NB4 (cell line): ENCODE results near the gene DTNB.
"Not testable (repeated sequence)": the region's sequence is repeated elsewhere in the genome, so short reads cannot be mapped to it uniquely, and the experiment has no call there.

Source experiments
- DNase-seq: peaks from one replicate; pipeline ENCODE4 v3.0.0; 2010; ENCODE audit warnings: low read depth
- H3K4me3 ChIP-seq: one replicate; pipeline ENCODE4 v1.5.1; 2011; ENCODE audit warnings: mild to moderate bottlenecking, low read depth, low read length, moderate library complexity
- MYC ChIP-seq: IDR thresholded peaks from 2 replicates; pipeline ENCODE4 v1.6.1; 2011; ENCODE audit warnings: low read depth, low read length
- POLR2A ChIP-seq: IDR thresholded peaks from 2 replicates; pipeline ENCODE4 v1.6.1; 2011; ENCODE audit warnings: mild to moderate bottlenecking; ENCODE audit not compliant: insufficient read length; ENCODE audit errors: extremely low read depth
- TF ChIP-seq, protein P1 (sequence below): IDR thresholded peaks from 2 replicates; pipeline ENCODE4 v1.6.1; 2011; ENCODE audit warnings: low read depth, low read length
- TF ChIP-seq, protein P2 (sequence below): IDR thresholded peaks from one replicate; pipeline ENCODE4 v1.5.1; 2012; ENCODE audit warnings: low read depth, low read length

The DTNB gene

DNA sequence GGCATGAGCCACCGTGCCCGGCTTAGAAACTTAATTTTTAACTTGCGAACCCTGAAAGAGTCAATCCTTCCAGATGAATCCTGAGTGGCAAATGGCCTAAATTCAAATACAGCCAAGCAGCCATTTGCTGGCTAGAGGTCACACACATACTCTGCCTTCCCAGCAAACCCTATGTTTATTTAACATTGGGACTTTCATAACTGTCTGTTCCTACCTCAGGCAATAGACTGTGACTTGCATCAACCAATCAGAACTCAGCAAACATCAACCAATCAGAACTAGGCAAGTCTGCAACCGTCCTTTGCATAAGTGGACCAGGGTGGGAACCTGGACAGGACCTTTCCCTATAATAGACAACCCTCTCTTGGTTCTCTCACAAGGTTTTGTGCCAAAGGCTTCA is 127.5 kb downstream of the DTNB start:
- DNase-seq, result no peak
- TF ChIP-seq MYC, result no peak
- TF ChIP-seq, protein P1, sequence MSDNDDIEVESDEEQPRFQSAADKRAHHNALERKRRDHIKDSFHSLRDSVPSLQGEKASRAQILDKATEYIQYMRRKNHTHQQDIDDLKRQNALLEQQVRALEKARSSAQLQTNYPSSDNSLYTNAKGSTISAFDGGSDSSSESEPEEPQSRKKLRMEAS, result no peak
- TF ChIP-seq POLR2A, result no peak
- TF ChIP-seq, protein P2, sequence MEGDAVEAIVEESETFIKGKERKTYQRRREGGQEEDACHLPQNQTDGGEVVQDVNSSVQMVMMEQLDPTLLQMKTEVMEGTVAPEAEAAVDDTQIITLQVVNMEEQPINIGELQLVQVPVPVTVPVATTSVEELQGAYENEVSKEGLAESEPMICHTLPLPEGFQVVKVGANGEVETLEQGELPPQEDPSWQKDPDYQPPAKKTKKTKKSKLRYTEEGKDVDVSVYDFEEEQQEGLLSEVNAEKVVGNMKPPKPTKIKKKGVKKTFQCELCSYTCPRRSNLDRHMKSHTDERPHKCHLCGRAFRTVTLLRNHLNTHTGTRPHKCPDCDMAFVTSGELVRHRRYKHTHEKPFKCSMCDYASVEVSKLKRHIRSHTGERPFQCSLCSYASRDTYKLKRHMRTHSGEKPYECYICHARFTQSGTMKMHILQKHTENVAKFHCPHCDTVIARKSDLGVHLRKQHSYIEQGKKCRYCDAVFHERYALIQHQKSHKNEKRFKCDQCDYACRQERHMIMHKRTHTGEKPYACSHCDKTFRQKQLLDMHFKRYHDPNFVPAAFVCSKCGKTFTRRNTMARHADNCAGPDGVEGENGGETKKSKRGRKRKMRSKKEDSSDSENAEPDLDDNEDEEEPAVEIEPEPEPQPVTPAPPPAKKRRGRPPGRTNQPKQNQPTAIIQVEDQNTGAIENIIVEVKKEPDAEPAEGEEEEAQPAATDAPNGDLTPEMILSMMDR, result no peak
- H3K4me3 ChIP-seq, result no peak overlapping the region

DNA sequence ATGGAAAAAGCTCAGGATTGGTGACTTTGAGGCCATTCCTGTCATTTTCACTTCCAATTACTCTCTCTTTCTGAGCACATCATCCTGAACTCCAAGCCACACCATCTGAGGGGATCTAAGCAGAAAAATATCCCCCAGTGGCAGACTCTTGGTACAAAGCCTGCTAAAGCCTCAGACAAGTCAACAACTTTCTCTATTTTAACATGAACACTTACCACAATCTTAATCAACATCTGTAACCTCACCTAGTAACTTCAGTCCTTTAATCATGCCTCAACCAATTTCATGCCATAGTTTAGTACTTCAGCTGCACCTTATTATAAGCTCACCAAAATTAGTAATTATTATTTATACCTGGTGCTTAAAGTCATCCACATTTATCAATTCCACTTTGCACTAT is 128.9 kb downstream of the DTNB start:
- H3K4me3 ChIP-seq, result no peak overlapping the region
- no peak for TF ChIP-seq MYC
- TF ChIP-seq, protein P1, result no peak
- TF ChIP-seq POLR2A, result no peak
- TF ChIP-seq, protein P2, result no peak
- no peak for DNase-seq

DNA sequence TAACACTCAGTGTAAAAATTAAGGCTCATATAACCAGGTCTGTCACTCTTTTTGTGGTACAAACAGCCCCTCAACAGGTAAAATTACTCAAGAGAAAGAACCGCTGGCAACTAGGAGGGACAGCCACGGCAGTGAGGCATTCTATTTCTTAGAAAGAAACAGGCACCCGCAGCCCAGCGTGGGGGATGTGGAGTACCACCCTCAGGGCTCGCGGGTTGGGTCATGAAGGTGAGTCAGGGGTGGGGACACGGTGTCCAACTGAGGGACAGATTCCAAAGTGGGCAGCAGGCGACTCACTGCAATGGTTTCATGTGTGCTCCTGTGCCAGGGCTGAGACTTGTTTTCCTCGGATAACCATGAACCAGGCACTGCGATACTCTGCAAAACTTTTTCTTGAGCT is 129.4 kb downstream of the DTNB start:
- no peak overlapping the region for H3K4me3 ChIP-seq
- no peak for DNase-seq
- TF ChIP-seq POLR2A, result no peak
- TF ChIP-seq, protein P1, result no peak
- TF ChIP-seq, protein P2, result no peak
- no peak for TF ChIP-seq MYC

DNA sequence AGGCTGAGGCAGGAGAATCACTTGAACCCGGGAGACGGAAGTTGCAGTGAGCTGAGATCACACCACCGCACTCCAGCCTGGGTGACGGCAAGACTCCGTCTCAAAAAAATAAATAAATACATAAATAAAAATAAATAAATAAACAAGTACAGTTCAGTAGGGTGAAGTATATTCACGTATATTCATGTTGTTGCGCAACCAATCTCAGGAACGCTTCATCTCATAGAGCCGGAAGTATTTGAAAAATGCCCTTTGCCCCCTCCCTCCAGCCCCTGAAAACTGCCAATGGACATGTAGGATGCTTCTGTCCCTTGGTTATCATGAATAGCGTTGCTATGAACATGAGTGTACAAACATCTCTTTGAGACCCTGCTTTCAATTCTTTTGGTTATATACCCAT is 132.0 kb downstream of the DTNB start:
- no peak overlapping the region for H3K4me3 ChIP-seq
- no peak for DNase-seq
- TF ChIP-seq, protein P2, result no peak
- TF ChIP-seq POLR2A (no peak), MYC (no peak)
- TF ChIP-seq, protein P1, result no peak

DNA sequence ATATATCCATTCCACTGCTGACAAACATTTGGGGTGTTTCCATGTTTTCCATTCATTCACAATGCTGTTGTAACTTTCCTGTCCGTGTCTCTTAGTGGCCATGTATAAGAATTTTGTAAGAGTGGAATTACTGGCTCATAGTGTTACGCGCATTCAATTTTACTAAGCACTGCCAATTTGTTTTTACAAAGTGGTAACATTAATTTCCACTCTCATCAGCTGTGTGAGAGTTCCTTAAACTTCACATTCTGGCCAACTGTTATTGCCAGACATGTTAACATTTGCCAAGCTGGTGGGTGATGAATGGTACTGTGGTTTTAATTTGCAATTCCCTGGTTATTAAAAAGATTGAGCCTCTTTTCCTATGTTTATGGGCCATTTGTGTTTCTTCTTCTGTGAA is 134.2 kb downstream of the DTNB start:
- DNase-seq, result no peak
- H3K4me3 ChIP-seq, result no peak overlapping the region
- TF ChIP-seq, protein P2, result no peak
- TF ChIP-seq POLR2A (no peak), MYC (no peak)
- TF ChIP-seq, protein P1, result no peak

DNA sequence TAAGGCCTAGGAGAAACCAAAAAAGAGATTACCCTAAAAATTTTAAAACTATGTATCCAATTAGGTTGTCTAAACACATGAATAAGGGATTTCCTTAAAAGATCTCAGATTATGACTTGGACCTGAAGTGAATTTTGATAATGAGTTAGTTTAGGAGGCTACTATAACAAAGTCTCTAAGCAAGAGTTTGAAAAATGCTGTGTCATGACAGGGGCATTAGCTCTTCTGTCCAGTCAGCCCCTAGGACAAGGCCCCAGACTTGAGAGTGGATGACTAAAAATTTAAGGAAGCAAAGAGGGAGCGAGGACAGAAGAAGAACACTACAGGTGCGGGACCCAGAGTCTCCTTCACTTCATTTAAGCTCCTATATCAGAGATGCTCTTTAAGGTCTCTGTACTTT is 135.9 kb downstream of the DTNB start:
- TF ChIP-seq, protein P2, result no peak
- TF ChIP-seq MYC, result no peak
- TF ChIP-seq POLR2A, result no peak
- TF ChIP-seq, protein P1, result no peak
- H3K4me3 ChIP-seq, result no peak overlapping the region
- DNase-seq, result no peak

DNA sequence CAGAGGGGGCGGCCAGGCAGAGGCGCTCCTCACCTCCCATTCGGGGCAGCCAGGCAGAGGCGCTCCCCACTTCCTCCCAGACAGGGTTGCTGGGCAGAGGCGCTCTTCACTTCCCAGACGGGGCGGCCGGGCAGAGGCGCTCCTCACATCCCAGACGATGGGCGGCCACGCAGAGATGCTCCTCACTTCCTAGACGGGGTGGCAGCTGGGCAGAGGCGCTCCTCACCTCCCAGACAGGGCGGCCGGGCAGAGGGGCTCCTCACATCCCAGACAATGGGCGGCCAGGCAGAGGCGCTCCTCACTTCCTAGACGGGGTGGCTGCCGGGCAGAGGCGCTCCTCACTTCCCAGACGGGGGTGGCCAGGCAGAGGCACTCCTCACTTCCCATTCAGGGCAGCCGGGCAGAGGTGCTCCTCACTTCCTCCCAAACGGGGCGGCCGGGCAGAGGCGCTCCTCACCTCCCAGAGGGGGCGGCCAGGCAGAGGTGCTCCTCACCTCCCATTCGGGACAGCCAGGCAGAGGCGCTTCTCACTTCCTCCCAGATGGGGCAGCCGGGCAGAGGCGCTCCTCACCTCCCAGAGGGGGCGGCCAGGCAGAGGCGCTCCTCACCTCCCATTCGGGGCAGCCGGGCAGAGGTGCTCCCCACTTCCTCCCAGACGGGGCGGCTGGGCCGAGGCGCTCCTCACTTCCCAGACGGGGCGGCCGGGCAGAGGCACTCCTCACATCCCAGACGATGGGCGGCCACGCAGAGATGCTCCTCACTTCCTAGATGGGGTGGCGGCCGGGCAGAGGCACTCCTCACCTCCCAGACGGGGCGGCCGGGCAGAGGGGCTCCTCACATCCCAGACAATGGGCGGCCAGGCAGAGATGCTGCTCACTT is 137.7 kb downstream of the DTNB start:
- not testable (repeated sequence) for H3K4me3 ChIP-seq, DNase-seq

DNA sequence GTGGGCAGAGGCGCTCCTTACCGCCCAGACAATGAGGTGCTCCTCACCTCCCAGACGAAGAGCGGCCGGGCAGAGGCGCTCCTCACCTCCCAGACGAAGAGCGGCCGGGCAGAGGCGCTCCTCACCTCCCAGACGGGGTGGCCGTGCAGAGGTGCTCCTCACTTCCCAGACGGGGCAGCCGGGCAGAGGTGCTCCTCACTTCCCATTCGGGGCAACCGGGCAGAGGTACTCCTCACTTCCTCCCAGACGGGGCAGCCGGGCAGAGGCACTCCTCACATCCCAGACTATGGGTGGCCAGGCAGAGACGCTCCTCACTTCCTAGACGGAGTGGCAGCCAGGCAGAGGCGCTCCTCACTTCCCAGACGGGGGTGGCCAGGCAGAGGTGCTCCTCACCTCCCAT is 138.4 kb downstream of the DTNB start:
- not testable (repeated sequence) for H3K4me3 ChIP-seq, DNase-seq
